Calu3 (cell line): ENCODE measurements around the gene CHMP4B. TPM values are rescaled to one million over a fixed set of nuclear protein-coding genes. Genes with fewer than 3 reads are reported as not detected.

Experiments used
- BruUV-seq: library from RNA; stranded (reverse); fragments of 400-500 nt; replicated peaks from 2 replicates; lab custom pipeline; 2021; lab: Mats Ljungman, UMichigan
- CTCF ChIA-PET: fragments of 300-600 bp; sonication (Branson Sonifier 250); formaldehyde crosslinking; loops from one replicate; lab custom pipeline; 2022; ENCODE audit warnings: antibody characterized with exemption; lab: Charles Lee
- DNase-seq: peaks from one replicate; pipeline ENCODE4 v3.0.0; 2022
- H3K27ac Mint-ChIP-seq: one replicate; pipeline ENCODE4 v1.8.0; 2022; ENCODE audit warnings: mixed read lengths; ENCODE audit not compliant: unreplicated experiment
- H3K27me3 Mint-ChIP-seq: one replicate; pipeline ENCODE4 v1.8.0; 2022; ENCODE audit warnings: mixed read lengths; ENCODE audit not compliant: unreplicated experiment
- H3K36me3 Mint-ChIP-seq: one replicate; pipeline ENCODE4 v1.8.0; 2022; ENCODE audit warnings: mild to moderate bottlenecking, moderate library complexity, mixed read lengths; ENCODE audit not compliant: insufficient read depth, unreplicated experiment
- H3K4me1 Mint-ChIP-seq: one replicate; pipeline ENCODE4 v1.8.0; 2022; ENCODE audit warnings: mild to moderate bottlenecking, low read depth, mixed read lengths; ENCODE audit not compliant: unreplicated experiment
- H3K4me3 Mint-ChIP-seq: one replicate; pipeline ENCODE4 v1.8.0; 2022; ENCODE audit warnings: mild to moderate bottlenecking, low read depth, moderate library complexity, mixed read lengths; ENCODE audit not compliant: unreplicated experiment
- H3K9me3 Mint-ChIP-seq: one replicate; pipeline ENCODE4 v1.8.0; 2022; ENCODE audit warnings: low read depth, mixed read lengths; ENCODE audit not compliant: unreplicated experiment
- intact Hi-C: fragments of 100-400 bp; cut with micrococcal nuclease; formaldehyde crosslinking; loops from one replicate; pipeline ENCODE4 v1.10.0; 2022; ENCODE audit not compliant: unreplicated experiment
- total RNA-seq: library from RNA; stranded (reverse); gene quantifications from 2 replicates; pipeline ENCODE4 v1.2.3, GENCODE V29; 2022
- TF ChIP-seq, protein P1 (sequence below): fragments of 200-600 bp; IDR thresholded peaks from one replicate; pipeline ENCODE4 v1.8.0; 2022; ENCODE audit warnings: antibody characterized with exemption; ENCODE audit not compliant: unreplicated experiment

Gene CHMP4B
- total RNA-seq, 1 experiment from 2014 or later: 234 TPM

DNA sequence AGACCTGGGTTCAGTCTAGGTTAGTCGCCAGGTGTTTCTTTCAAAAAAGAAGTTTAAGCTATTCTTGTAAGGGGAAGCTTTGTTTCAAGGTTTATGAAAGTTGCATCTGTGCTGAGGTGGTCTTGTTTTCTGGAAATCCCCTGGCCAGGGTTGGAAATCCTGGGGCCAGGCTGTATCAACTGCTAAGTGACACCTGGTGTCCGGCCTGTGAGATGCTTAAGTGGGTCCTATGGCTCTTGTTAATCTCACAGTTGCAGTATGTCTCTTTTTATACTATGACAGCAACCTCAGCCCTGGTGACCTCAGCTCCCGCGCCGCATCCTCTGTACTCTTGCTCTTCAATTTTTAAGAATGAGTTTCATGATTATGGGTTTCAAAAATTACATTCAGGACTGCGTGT, 72.0 kb downstream of the CHMP4B start:
- Mint-ChIP-seq H3K27ac (no peak overlapping the region), H3K4me1 (peaks cover 11% of the 10 kb centered on the region), H3K27me3 (peaks cover under 1% of the 10 kb centered on the region), H3K4me3 (no peak overlapping the region), H3K36me3 (no peaks in the 10 kb centered on the region), H3K9me3 (peaks cover 7% of the 10 kb centered on the region)
- CTCF ChIA-PET: interaction anchor here (1.8 kb wide), 1 partner anchor 20 kb away, joined by 5 read pairs; no protein-coding TSS in a partner anchor
- DNase-seq: no peak
- TF ChIP-seq, protein P1, sequence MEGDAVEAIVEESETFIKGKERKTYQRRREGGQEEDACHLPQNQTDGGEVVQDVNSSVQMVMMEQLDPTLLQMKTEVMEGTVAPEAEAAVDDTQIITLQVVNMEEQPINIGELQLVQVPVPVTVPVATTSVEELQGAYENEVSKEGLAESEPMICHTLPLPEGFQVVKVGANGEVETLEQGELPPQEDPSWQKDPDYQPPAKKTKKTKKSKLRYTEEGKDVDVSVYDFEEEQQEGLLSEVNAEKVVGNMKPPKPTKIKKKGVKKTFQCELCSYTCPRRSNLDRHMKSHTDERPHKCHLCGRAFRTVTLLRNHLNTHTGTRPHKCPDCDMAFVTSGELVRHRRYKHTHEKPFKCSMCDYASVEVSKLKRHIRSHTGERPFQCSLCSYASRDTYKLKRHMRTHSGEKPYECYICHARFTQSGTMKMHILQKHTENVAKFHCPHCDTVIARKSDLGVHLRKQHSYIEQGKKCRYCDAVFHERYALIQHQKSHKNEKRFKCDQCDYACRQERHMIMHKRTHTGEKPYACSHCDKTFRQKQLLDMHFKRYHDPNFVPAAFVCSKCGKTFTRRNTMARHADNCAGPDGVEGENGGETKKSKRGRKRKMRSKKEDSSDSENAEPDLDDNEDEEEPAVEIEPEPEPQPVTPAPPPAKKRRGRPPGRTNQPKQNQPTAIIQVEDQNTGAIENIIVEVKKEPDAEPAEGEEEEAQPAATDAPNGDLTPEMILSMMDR: no peak
- no TSS peak for BruUV-seq
- intact Hi-C loops: no loop called here

DNA sequence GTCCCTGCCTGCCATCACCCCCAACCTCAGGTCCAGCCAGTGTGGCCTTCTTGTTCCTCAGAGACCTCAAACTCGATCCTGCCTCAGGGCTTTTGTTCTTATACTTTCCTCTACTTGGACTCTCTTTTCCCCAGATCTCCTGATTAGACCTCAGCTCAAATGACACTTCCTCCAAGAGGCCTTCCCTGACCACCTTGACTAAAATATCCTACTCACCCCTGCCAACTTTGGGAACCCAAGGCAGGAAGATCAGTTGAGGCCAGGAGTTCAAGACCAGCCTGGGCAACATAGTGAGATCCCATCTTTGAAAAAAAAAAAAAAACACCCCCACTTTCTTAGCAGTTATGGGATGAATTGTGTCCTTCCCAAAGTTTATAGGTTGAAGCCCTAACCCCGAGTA, 73.5 kb downstream of the CHMP4B start:
- H3K27ac Mint-ChIP-seq: no peak overlapping the region
- CTCF ChIA-PET: interaction anchor here (0.6 kb wide), 1 partner anchor 10 kb away, joined by 4 read pairs; no protein-coding TSS in a partner anchor
- H3K27me3 Mint-ChIP-seq: peaks cover 15% of the 10 kb centered on the region
- intact Hi-C loops: no loop called here
- no peaks in the 10 kb centered on the region for H3K36me3 Mint-ChIP-seq
- H3K9me3 Mint-ChIP-seq: peaks cover 3% of the 10 kb centered on the region
- no peak overlapping the region for H3K4me3 Mint-ChIP-seq
- TF ChIP-seq, protein P1: no peak
- no TSS peak for BruUV-seq
- DNase-seq: no peak
- peaks cover 11% of the 10 kb centered on the region for H3K4me1 Mint-ChIP-seq

DNA sequence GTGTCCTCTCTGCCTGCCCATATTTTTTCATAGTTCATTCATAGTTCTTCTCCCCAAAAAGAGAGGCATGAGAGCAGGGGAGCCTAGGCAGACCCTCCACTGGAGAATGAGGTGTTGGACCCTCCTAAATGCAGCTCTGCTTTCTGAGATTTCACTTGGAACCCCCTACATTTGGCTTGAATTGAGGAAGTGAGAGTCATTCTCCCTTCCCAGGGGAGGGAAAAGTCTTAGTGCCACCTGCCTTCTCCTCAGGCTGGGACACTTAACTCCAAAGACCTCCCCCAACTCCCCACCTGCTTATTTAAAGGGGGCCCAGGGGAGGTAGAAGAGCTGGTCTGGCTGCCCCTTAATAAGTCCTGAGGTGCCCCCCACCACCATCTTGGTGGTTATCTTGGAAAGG, 78.2 kb downstream of the CHMP4B start:
- CTCF ChIA-PET: no interaction called here
- no peaks in the 10 kb centered on the region for H3K36me3 Mint-ChIP-seq

DNA sequence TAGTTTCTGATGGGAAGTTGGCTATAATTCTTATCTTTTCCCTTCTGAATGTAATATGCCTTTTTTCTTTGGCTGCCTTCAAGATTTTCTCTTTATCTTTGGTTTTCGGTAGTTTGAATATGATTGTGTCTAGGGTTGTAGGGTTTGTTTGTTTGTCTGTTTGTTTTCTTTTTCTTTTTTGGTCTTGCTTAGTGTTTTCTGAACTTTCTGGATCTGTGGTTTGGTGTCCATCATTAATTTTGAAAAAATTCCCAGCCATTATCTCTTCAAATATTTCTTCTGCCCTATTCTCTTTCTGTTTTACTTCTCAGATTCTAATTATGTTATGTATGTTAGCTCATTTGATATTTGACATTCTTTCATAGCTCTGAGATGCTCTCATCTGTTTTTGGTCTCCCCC, 79.4 kb downstream of the CHMP4B start:
- TF ChIP-seq, protein P1: no peak
- H3K9me3 Mint-ChIP-seq: peaks cover 6% of the 10 kb centered on the region
- no peaks in the 10 kb centered on the region for H3K4me1 Mint-ChIP-seq
- H3K4me3 Mint-ChIP-seq: no peak overlapping the region
- BruUV-seq: no TSS peak
- peaks cover 66% of the 10 kb centered on the region for H3K27me3 Mint-ChIP-seq
- CTCF ChIA-PET: interaction anchor here (0.6 kb wide), 1 partner anchor 1345 kb away, joined by 9 read pairs; no protein-coding TSS in a partner anchor
- H3K27ac Mint-ChIP-seq: no peak overlapping the region
- no peaks in the 10 kb centered on the region for H3K36me3 Mint-ChIP-seq
- intact Hi-C loops: no loop called here
- no peak for DNase-seq

More for the DNA sequence above, 78.2 kb downstream of the CHMP4B start:
- intact Hi-C loops: no loop called here
- Mint-ChIP-seq H3K4me1 (peaks cover 2% of the 10 kb centered on the region), H3K27me3 (peaks cover 54% of the 10 kb centered on the region), H3K27ac (no peak overlapping the region), H3K4me3 (no peak overlapping the region), H3K9me3 (peaks cover 6% of the 10 kb centered on the region)
- no peak for DNase-seq
- BruUV-seq: no TSS peak
- TF ChIP-seq, protein P1: no peak
